ENCODE measurements around the gene SLC22A7. TPM values are rescaled to one million over a fixed set of nuclear protein-coding genes. Genes with fewer than 3 reads are reported as not detected.

SLC22A7 gene
- total RNA-seq, 4 donors from 2014 or later = not detected

GRCh38 chr6:43262780-43263313 lies 35.2 kb upstream of the SLC22A7 start:
- 89% methylated on average over 32 of the region's 39 CpGs for WGBS
- H3K9me3 ChIP-seq = no peaks in the 10 kb centered on the region
- TF ChIP-seq EP300 (IDR thresholded peaks at IDR 0.05) (no peak), POLR2A (IDR thresholded peaks at IDR 0.05) (no peak)
- DNase-seq (ENCODE audit: low spot score in 2 of 2) = no peak
- no peak overlapping the region for H3K4me3 ChIP-seq
- peaks cover 6% of the 10 kb centered on the region for H3K27me3 ChIP-seq
- H3K4me1 ChIP-seq = no peaks in the 10 kb centered on the region
- no peak overlapping the region for H3K27ac ChIP-seq
- H3K36me3 ChIP-seq = no peaks in the 10 kb centered on the region

GRCh38 chr6:43263314-43264178 lies 34.5 kb upstream of the SLC22A7 start:
- peaks cover 8% of the 10 kb centered on the region for H3K27me3 ChIP-seq
- peaks cover 4% of the 10 kb centered on the region for H3K4me1 ChIP-seq
- TF ChIP-seq POLR2A (IDR thresholded peaks at IDR 0.05) (no peak), EP300 (IDR thresholded peaks at IDR 0.05) (no peak), POLR2AphosphoS5 (IDR thresholded peaks at IDR 0.05) (no peak)
- TF ChIP-seq, protein P1, sequence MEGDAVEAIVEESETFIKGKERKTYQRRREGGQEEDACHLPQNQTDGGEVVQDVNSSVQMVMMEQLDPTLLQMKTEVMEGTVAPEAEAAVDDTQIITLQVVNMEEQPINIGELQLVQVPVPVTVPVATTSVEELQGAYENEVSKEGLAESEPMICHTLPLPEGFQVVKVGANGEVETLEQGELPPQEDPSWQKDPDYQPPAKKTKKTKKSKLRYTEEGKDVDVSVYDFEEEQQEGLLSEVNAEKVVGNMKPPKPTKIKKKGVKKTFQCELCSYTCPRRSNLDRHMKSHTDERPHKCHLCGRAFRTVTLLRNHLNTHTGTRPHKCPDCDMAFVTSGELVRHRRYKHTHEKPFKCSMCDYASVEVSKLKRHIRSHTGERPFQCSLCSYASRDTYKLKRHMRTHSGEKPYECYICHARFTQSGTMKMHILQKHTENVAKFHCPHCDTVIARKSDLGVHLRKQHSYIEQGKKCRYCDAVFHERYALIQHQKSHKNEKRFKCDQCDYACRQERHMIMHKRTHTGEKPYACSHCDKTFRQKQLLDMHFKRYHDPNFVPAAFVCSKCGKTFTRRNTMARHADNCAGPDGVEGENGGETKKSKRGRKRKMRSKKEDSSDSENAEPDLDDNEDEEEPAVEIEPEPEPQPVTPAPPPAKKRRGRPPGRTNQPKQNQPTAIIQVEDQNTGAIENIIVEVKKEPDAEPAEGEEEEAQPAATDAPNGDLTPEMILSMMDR (IDR thresholded peaks at IDR 0.05) = peak; percentile 20 to 63
- no peak overlapping the region for H3K27ac ChIP-seq
- no peak for DNase-seq (ENCODE audit: low spot score in 2 of 2)
- H3K9me3 ChIP-seq = no peaks in the 10 kb centered on the region
- no peak overlapping the region for H3K4me3 ChIP-seq
- no peaks in the 10 kb centered on the region for H3K36me3 ChIP-seq
- WGBS = 58% methylated on average over 11 of the region's 12 CpGs

DNA sequence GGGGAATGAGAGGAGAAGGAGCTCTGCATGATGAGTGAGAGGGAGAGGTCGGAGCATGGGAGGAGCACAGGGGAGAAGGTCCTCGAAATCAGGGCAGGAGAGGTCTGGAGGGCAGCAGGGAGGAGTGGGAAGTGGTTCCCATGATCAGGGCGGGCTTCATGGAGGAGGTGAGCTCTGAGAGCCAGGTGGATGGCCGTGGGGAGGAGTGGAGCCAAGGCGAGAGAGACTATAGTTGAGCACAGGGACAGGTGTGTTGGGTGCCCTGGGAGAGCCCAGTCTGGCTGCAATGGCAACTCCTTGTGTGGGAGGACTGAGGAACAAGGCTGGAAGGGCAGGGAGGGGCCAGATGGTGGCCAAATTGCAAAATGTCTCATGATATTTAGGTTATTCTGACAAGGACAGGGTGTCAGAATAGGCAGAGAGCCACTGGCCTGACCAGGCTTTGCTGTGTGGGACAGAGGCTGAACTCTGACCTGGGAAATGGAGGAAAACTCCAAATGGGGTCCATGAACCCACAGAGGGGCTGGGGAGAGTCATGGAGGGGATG lies 33.4 kb upstream of the SLC22A7 start:
- H3K27me3 ChIP-seq = peaks cover 11% of the 10 kb centered on the region
- H3K4me1 ChIP-seq = peaks cover 12% of the 10 kb centered on the region
- H3K36me3 ChIP-seq = no peaks in the 10 kb centered on the region
- no peaks in the 10 kb centered on the region for H3K9me3 ChIP-seq
- TF ChIP-seq, protein P1 (IDR thresholded peaks at IDR 0.05) = no peak
- no peak for TF ChIP-seq EP300 (IDR thresholded peaks at IDR 0.05)
- no peak for TF ChIP-seq POLR2AphosphoS5 (IDR thresholded peaks at IDR 0.05)
- TF ChIP-seq POLR2A (IDR thresholded peaks at IDR 0.05) = no peak
- H3K27ac ChIP-seq = no peak overlapping the region
- DNase-seq (ENCODE audit: low spot score in 2 of 2) = no peak
- WGBS = 87% methylated on average over 5 of the region's 5 CpGs
- H3K4me3 ChIP-seq = no peak overlapping the region

GRCh38 chr6:43265564-43265963 lies 32.5 kb upstream of the SLC22A7 start:
- WGBS = 91% methylated on average over 4 of the region's 6 CpGs
- no peak for DNase-seq (ENCODE audit: low spot score in 2 of 2)
- peaks cover 15% of the 10 kb centered on the region for H3K27me3 ChIP-seq
- peaks cover 17% of the 10 kb centered on the region for H3K4me1 ChIP-seq
- H3K4me3 ChIP-seq = no peak overlapping the region
- no peaks in the 10 kb centered on the region for H3K9me3 ChIP-seq
- TF ChIP-seq POLR2AphosphoS5 (IDR thresholded peaks at IDR 0.05) (no peak), EP300 (IDR thresholded peaks at IDR 0.05) (no peak), POLR2A (IDR thresholded peaks at IDR 0.05) (no peak)
- TF ChIP-seq, protein P1 (IDR thresholded peaks at IDR 0.05) = no peak
- H3K27ac ChIP-seq = no peak overlapping the region
- H3K36me3 ChIP-seq = no peaks in the 10 kb centered on the region

DNA sequence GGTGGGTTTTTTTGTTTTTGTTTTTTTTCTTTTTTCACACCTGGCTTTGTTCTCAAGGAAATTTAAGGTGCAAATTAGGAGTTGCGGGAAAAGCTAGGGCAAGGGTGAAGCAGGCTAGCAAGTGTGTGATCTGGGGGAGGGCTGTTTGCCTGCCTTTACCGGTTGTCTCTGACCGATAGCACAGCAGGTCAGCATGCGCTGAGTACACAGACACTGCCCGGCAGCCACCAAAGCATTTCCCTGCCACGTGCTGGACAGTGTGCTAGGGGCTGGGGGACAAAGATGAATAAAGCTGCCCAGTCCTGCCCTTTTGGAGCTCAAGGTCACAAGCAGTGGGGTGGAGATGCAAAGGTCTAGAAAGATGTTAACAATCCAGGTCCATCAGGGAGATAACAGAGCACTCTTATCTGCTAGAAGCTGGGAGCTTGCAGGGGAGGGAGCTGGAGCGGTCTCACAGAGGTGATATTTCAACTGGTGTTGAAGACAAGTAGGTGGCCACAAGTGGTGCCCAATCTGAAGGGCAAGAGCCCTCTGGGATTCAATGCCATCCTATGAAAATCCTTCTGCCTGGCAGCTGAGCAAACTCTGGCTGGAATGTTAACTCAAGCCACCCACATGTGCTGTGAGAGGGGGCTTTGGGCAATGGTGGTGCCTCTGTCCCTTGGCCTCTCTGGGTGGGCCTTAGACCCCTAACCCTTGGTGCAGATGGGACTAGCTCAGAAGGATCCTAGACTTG lies 30.3 kb upstream of the SLC22A7 start:
- peaks cover 17% of the 10 kb centered on the region for H3K4me1 ChIP-seq
- H3K9me3 ChIP-seq = no peaks in the 10 kb centered on the region
- peaks cover 15% of the 10 kb centered on the region for H3K27me3 ChIP-seq
- WGBS = 88% methylated on average over 7 of the region's 7 CpGs
- DNase-seq (ENCODE audit: low spot score in 2 of 2) = no peak
- H3K4me3 ChIP-seq = no peak overlapping the region
- TF ChIP-seq POLR2A (IDR thresholded peaks at IDR 0.05) = no peak
- TF ChIP-seq, protein P1 (IDR thresholded peaks at IDR 0.05) = no peak
- no peak for TF ChIP-seq POLR2AphosphoS5 (IDR thresholded peaks at IDR 0.05)
- no peak for TF ChIP-seq EP300 (IDR thresholded peaks at IDR 0.05)
- no peaks in the 10 kb centered on the region for H3K36me3 ChIP-seq
- H3K27ac ChIP-seq = no peak overlapping the region
